22Rv1 (cell line): ENCODE results near the gene EGF.

ENCODE experiments used
- ZFX ChIP-seq: fragments of 450-650 bp; IDR thresholded peaks from 2 replicates; pipeline ENCODE4 v1.6.1; 2017; ENCODE audit warnings: antibody characterized with exemption, borderline replicate concordance
- TF ChIP-seq, protein P1 (sequence below): fragments of 450-650 bp; IDR thresholded peaks from 2 replicates; pipeline ENCODE4 v1.5.1; 2017; ENCODE audit warnings: mild to moderate bottlenecking

DNA sequence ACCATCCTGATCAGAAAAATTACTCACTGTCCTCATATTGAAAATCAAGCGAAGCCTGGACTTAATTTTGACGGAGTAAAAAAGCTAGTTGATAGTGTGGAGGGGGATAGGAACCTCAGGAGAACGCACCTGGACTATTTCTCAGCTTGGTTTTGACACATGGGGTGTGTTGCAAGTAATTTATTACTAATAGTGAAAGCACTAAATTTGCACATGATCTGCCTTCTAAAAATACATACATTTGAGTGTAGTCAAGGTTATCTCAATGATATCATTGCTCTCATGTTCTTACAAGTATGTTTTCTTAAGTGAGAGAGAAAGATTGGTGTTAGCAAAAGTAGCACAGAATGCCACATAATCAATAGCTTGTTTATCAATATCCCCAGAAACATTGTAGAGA, 35.3 kb upstream of the EGF start:
- TF ChIP-seq, protein P1, sequence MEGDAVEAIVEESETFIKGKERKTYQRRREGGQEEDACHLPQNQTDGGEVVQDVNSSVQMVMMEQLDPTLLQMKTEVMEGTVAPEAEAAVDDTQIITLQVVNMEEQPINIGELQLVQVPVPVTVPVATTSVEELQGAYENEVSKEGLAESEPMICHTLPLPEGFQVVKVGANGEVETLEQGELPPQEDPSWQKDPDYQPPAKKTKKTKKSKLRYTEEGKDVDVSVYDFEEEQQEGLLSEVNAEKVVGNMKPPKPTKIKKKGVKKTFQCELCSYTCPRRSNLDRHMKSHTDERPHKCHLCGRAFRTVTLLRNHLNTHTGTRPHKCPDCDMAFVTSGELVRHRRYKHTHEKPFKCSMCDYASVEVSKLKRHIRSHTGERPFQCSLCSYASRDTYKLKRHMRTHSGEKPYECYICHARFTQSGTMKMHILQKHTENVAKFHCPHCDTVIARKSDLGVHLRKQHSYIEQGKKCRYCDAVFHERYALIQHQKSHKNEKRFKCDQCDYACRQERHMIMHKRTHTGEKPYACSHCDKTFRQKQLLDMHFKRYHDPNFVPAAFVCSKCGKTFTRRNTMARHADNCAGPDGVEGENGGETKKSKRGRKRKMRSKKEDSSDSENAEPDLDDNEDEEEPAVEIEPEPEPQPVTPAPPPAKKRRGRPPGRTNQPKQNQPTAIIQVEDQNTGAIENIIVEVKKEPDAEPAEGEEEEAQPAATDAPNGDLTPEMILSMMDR = no peak
- TF ChIP-seq ZFX = no peak
